IMR-90 (cell line): Measurements from ENCODE around the gene BCAS3. TPM values are rescaled to one million over a fixed set of nuclear protein-coding genes. Genes with fewer than 3 reads are reported as not detected.

Experiments
- ATAC-seq: fragments of 200-7000 bp; cut with Tn5 transposase; 2 replicates; pipeline ENCODE4 v1.9.1; 2020; ENCODE audit warnings: low read depth, mild to moderate bottlenecking, moderate library complexity
- BruUV-seq: library from RNA; stranded (reverse); fragments of 400-500 nt; replicated peaks from 2 replicates; lab custom pipeline; 2021; lab: Mats Ljungman, UMichigan
- CTCF ChIA-PET: fragments of 300-600 bp; formaldehyde crosslinking; extraction: SDS; loops from one replicate; lab custom pipeline; 2021; ENCODE audit warnings: antibody characterized with exemption; lab: Yijun Ruan, JAX
- POLR2A ChIA-PET: fragments of 300-600 bp; sonication (Branson Sonifier 250); formaldehyde crosslinking; loops from one replicate; lab custom pipeline; 2022; ENCODE audit warnings: antibody characterized with exemption; ENCODE audit not compliant: unreplicated experiment; lab: Charles Lee
- DNase-seq: peaks from one replicate; pipeline ENCODE4 v3.0.0; 2013
- H2AFZ ChIP-seq: replicated peaks from 2 replicates; pipeline ENCODE3; 2013; ENCODE audit warnings: low read length, mild to moderate bottlenecking; ENCODE audit not compliant: poor library complexity
- H2AK5ac ChIP-seq: 2 replicates; pipeline ENCODE4 v1.6.1; 2013; ENCODE audit warnings: low read depth, low read length, inconsistent platforms
- H2AK9ac ChIP-seq: replicated peaks from 2 replicates; pipeline ENCODE3; 2013; ENCODE audit warnings: mild to moderate bottlenecking, low read depth, low read length, moderate library complexity; ENCODE audit not compliant: poor library complexity
- H2BK120ac ChIP-seq: 2 replicates; pipeline ENCODE4 v1.6.1; 2013; ENCODE audit warnings: low read depth, low read length, inconsistent platforms
- H2BK15ac ChIP-seq: 3 replicates; pipeline ENCODE4 v1.6.1; 2013; ENCODE audit warnings: low read depth, low read length, inconsistent platforms
- H2BK20ac ChIP-seq: 2 replicates; pipeline ENCODE4 v1.6.1; 2013; ENCODE audit warnings: low read depth, mild to moderate bottlenecking, inconsistent platforms, low read length, moderate library complexity
- H2BK5ac ChIP-seq: 2 replicates; pipeline ENCODE4 v1.6.1; 2013; ENCODE audit warnings: mild to moderate bottlenecking, low read depth, low read length, inconsistent platforms; ENCODE audit not compliant: poor library complexity, severe bottlenecking
- H3K14ac ChIP-seq: replicated peaks from 2 replicates; pipeline ENCODE4 v1.6.1; 2013; ENCODE audit warnings: low read depth, low read length, inconsistent platforms
- H3K18ac ChIP-seq: 2 replicates; pipeline ENCODE4 v1.6.1; 2013; ENCODE audit warnings: low read depth, low read length, control low read depth
- H3K23ac ChIP-seq: 2 replicates; pipeline ENCODE4 v1.6.1; 2013; ENCODE audit warnings: low read depth, low read length, inconsistent platforms
- H3K27ac ChIP-seq: 2 replicates; pipeline ENCODE4 v1.5.1; 2013; ENCODE audit warnings: mild to moderate bottlenecking, control low read depth, low read length; ENCODE audit not compliant: insufficient read depth
- H3K27me3 ChIP-seq: 2 replicates; pipeline ENCODE4 v1.6.1; 2013; ENCODE audit warnings: low read length; ENCODE audit not compliant: control insufficient read depth, insufficient read depth
- H3K36me3 ChIP-seq: 2 replicates; pipeline ENCODE4 v1.6.1; 2013; ENCODE audit warnings: low read length, mixed read lengths; ENCODE audit not compliant: control insufficient read depth, insufficient read depth
- H3K4ac ChIP-seq: 2 replicates; pipeline ENCODE4 v1.6.1; 2013; ENCODE audit warnings: low read depth, low read length, inconsistent platforms
- H3K4me1 ChIP-seq: 2 replicates; pipeline ENCODE4 v1.6.1; 2013; ENCODE audit warnings: low read length, mixed read lengths; ENCODE audit not compliant: control insufficient read depth, insufficient read depth
- H3K4me2 ChIP-seq: 2 replicates; pipeline ENCODE4 v1.6.1; 2013; ENCODE audit warnings: low read depth, mild to moderate bottlenecking, control low read depth, low read length, moderate library complexity
- H3K4me3 ChIP-seq: 2 replicates; pipeline ENCODE4 v1.5.1; 2013; ENCODE audit warnings: low read depth, mild to moderate bottlenecking, control low read depth, low read length, moderate library complexity; ENCODE audit not compliant: insufficient read depth
- H3K56ac ChIP-seq: 2 replicates; pipeline ENCODE4 v1.6.1; 2013; ENCODE audit warnings: low read length, inconsistent platforms; ENCODE audit not compliant: insufficient read depth; ENCODE audit errors: extremely low read depth
- H3K79me1 ChIP-seq, 2 experiments: 2 replicates each; pipeline ENCODE4 v1.6.1; 2013; ENCODE audit warnings: low read length in 2 of 2, inconsistent platforms in 1 of 2, low read depth in 1 of 2
- H3K9ac ChIP-seq: 2 replicates; pipeline ENCODE4 v1.6.1; 2013; ENCODE audit warnings: low read depth, low read length, control low read depth
- H3K9me1 ChIP-seq: 2 replicates; pipeline ENCODE4 v1.6.1; 2013; ENCODE audit warnings: low read length, inconsistent platforms; ENCODE audit not compliant: insufficient read depth
- H3K9me3 ChIP-seq: 2 replicates; pipeline ENCODE4 v1.6.1; 2013; ENCODE audit warnings: low read length; ENCODE audit not compliant: control insufficient read depth, insufficient read depth
- H4K20me1 ChIP-seq: 2 replicates; pipeline ENCODE4 v1.6.1; 2013; ENCODE audit warnings: low read length, inconsistent platforms; ENCODE audit not compliant: insufficient read depth
- H4K5ac ChIP-seq: 2 replicates; pipeline ENCODE4 v1.6.1; 2013; ENCODE audit warnings: mild to moderate bottlenecking, low read depth, low read length, control low read depth
- H4K8ac ChIP-seq, 2 experiments: 2 replicates each; pipeline ENCODE4 v1.6.1; 2013; ENCODE audit warnings: low read depth in 2 of 2, low read length in 2 of 2, control low read depth in 1 of 2, inconsistent platforms in 1 of 2
- H4K91ac ChIP-seq: 2 replicates; pipeline ENCODE4 v1.6.1; 2013; ENCODE audit warnings: low read depth, low read length, inconsistent platforms; ENCODE audit not compliant: insufficient read depth
- BHLHE40 ChIP-seq: fragments of 150-350 bp; IDR thresholded peaks from 2 replicates; pipeline ENCODE4 v1.6.1; 2016; ENCODE audit warnings: mild to moderate bottlenecking, low read depth, low read length
- CEBPB ChIP-seq: IDR thresholded peaks from 2 replicates; pipeline ENCODE4 v1.6.1; 2012; ENCODE audit warnings: low read depth, low read length, improper control_type of control experiment
- FOS ChIP-seq: fragments of 150-350 bp; IDR thresholded peaks from 2 replicates; pipeline ENCODE4 v1.6.1; 2016; ENCODE audit warnings: low read depth, low read length
- MAFK ChIP-seq: IDR thresholded peaks from 2 replicates; pipeline ENCODE4 v1.6.1; 2012; ENCODE audit warnings: low read depth, low read length, improper control_type of control experiment
- MAZ ChIP-seq: IDR thresholded peaks from 2 replicates; pipeline ENCODE4 v1.6.1; 2012; ENCODE audit warnings: low read depth, mild to moderate bottlenecking, low read length, improper control_type of control experiment, moderate library complexity, borderline replicate concordance
- MXI1 ChIP-seq: IDR thresholded peaks from 2 replicates; pipeline ENCODE4 v1.6.1; 2012; ENCODE audit warnings: low read depth, mild to moderate bottlenecking, low read length, moderate library complexity, borderline replicate concordance
- NFE2L2 ChIP-seq: fragments of 150-350 bp; IDR thresholded peaks from 2 replicates; pipeline ENCODE4 v1.6.1; 2016; ENCODE audit warnings: low read depth, mild to moderate bottlenecking, low read length
- POLR2A ChIP-seq: IDR thresholded peaks from 2 replicates; pipeline ENCODE4 v1.6.1; 2012; ENCODE audit warnings: mild to moderate bottlenecking, low read depth, low read length
- RAD21 ChIP-seq: IDR thresholded peaks from 2 replicates; pipeline ENCODE4 v1.6.1; 2012; ENCODE audit warnings: low read length, improper control_type of control experiment
- RCOR1 ChIP-seq: IDR thresholded peaks from 2 replicates; pipeline ENCODE4 v1.6.1; 2012; ENCODE audit warnings: mild to moderate bottlenecking, low read length, improper control_type of control experiment; ENCODE audit not compliant: insufficient replicate concordance
- WGBS, 2 experiments: methylation state at CpG; one replicate each; pipeline versions ENCODE4 v1.1.5 to v1.1.7; 2013; ENCODE audit warnings: missing lambda C conversion rate in 2 of 2; ENCODE audit not compliant: insufficient read length in 1 of 2; ENCODE audit errors: extremely low coverage in 2 of 2; 5-methylcytosine and 5-hydroxymethylcytosine counted together
- dilution Hi-C: fragments of 300-500 bp; cut with HindIII; formaldehyde crosslinking; loops from one replicate; pipeline ENCODE4 v1.14.3; 2018; ENCODE audit warnings: low sequenced_read_pairs; ENCODE audit not compliant: unreplicated experiment
- in situ Hi-C: fragments of 300-500 bp; cut with MboI; formaldehyde crosslinking; loops from 3 replicates; pipeline ENCODE4 v1.14.3; 2019; ENCODE audit warnings: low sequenced_read_pairs, inconsistent platforms, mixed read lengths
- intact Hi-C: fragments of 100-400 bp; cut with micrococcal nuclease; formaldehyde crosslinking; loops from 2 replicates; pipeline ENCODE4 v1.10.0; 2022
- polyA plus RNA-seq, 3 experiments: library from polyadenylated mRNA; depleted of rRNA; stranded (reverse); fragments of >200 nt; gene quantifications; 2 replicates each; pipeline ENCODE4 v1.2.3, GENCODE V29; 2012; ENCODE audit warnings: low replicate concordance in 1 of 3
- total RNA-seq: library from RNA; depleted of rRNA; stranded (reverse); fragments of >200 nt; gene quantifications from 2 replicates; pipeline ENCODE4 v1.2.3, GENCODE V29; 2012
- TF ChIP-seq, protein P1 (sequence below): conservative IDR thresholded peaks from 2 replicates; pipeline ENCODE4 v1.5.1; 2012; ENCODE audit warnings: mild to moderate bottlenecking, low read depth, low read length, improper control_type of control experiment
- TF ChIP-seq, protein P2 (sequence below): fragments of 150-350 bp; IDR thresholded peaks from 2 replicates; pipeline ENCODE4 v1.6.1; 2017; ENCODE audit warnings: mild to moderate bottlenecking, antibody characterized with exemption, low read length, low read depth

BCAS3 gene
- total and polyA plus RNA-seq, 2 of the 4 experiments (the other 2 are of a cell fraction) = 6.3 to 27.1 TPM

DNA sequence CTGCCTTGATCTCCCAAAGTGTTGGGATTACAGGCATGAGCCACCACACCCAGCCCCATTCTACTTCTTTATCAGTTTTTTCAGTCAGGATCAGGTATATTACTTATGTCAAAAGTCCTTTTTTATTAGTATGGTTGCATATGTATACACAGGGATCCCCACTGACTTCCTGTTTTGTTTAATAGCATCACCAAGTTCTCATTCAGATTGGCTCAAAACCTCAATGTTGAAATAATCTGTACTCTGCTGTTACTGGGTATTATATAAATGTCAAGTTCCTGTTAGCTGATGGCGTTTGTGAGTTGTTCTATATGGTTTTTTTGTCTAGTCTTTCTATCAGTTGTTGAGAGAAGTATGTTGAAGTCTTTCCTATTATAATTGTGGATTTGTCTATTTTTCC lies 168.5 kb downstream of the BCAS3 start:
- Histone ChIP-seq H3K36me3 (no peaks in the 10 kb centered on the region), H3K4ac (no peak overlapping the region), H2AK9ac (no peak overlapping the region), H2BK120ac (peak overlapping the region; percentile 10; the same call in 1 of the 2 replicates), H4K20me1 (no peaks in the 10 kb centered on the region), H3K4me3 (no peak overlapping the region), H3K4me2 (no peak overlapping the region), H2AFZ (no peak overlapping the region), H3K27ac (no peak overlapping the region), H2AK5ac (no peak overlapping the region), H3K14ac (no peak overlapping the region), H3K9me3 (no peaks in the 10 kb centered on the region), H3K23ac (no peak overlapping the region), H3K27me3 (no peaks in the 10 kb centered on the region), H2BK15ac (no peak overlapping the region), H2BK20ac (no peak overlapping the region), H3K18ac (no peak overlapping the region), H2BK5ac (no peak overlapping the region), H3K9me1 (0 out of 2 replicates have a peak, but pooled peaks cover 4% of the 10 kb centered on the region), H4K91ac (no peak overlapping the region), H3K79me1 (no peaks in the 10 kb centered on the region), H3K9ac (no peak overlapping the region), H4K5ac (no peak overlapping the region), H3K4me1 (no peaks in the 10 kb centered on the region), H3K56ac (no peak overlapping the region), H4K8ac (no peak overlapping the region)
- WGBS, 2 experiments = no CpG with 5 or more reads among the region's 1 CpG
- in situ Hi-C loops = no loop called here
- TF ChIP-seq POLR2A (no peak), BHLHE40 (no peak), RAD21 (no peak), FOS (no peak), MAFK (no peak), CEBPB (no peak), MAZ (no peak), MXI1 (no peak), NFE2L2 (no peak), RCOR1 (no peak)
- TF ChIP-seq, protein P1, sequence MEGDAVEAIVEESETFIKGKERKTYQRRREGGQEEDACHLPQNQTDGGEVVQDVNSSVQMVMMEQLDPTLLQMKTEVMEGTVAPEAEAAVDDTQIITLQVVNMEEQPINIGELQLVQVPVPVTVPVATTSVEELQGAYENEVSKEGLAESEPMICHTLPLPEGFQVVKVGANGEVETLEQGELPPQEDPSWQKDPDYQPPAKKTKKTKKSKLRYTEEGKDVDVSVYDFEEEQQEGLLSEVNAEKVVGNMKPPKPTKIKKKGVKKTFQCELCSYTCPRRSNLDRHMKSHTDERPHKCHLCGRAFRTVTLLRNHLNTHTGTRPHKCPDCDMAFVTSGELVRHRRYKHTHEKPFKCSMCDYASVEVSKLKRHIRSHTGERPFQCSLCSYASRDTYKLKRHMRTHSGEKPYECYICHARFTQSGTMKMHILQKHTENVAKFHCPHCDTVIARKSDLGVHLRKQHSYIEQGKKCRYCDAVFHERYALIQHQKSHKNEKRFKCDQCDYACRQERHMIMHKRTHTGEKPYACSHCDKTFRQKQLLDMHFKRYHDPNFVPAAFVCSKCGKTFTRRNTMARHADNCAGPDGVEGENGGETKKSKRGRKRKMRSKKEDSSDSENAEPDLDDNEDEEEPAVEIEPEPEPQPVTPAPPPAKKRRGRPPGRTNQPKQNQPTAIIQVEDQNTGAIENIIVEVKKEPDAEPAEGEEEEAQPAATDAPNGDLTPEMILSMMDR = no peak
- TF ChIP-seq, protein P2, sequence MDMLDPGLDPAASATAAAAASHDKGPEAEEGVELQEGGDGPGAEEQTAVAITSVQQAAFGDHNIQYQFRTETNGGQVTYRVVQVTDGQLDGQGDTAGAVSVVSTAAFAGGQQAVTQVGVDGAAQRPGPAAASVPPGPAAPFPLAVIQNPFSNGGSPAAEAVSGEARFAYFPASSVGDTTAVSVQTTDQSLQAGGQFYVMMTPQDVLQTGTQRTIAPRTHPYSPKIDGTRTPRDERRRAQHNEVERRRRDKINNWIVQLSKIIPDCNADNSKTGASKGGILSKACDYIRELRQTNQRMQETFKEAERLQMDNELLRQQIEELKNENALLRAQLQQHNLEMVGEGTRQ = no peak
- dilution Hi-C loops = no loop called here
- BruUV-seq = no TSS peak
- no peak for ATAC-seq
- DNase-seq = peak; percentile 2
- POLR2A ChIA-PET = no interaction called here
- CTCF ChIA-PET = no interaction called here
- intact Hi-C loops = no loop called here
